NB4 (cell line): Measurements from ENCODE around the gene AP2B1.

ENCODE experiments used
- CTCF ChIP-seq: IDR thresholded peaks from one replicate; pipeline ENCODE4 v1.5.1; 2012; ENCODE audit warnings: low read depth, low read length
- MAX ChIP-seq: IDR thresholded peaks from 2 replicates; pipeline ENCODE4 v1.6.1; 2011; ENCODE audit warnings: low read depth, low read length
- MYC ChIP-seq: IDR thresholded peaks from 2 replicates; pipeline ENCODE4 v1.6.1; 2011; ENCODE audit warnings: low read depth, low read length
- POLR2A ChIP-seq: IDR thresholded peaks from 2 replicates; pipeline ENCODE4 v1.6.1; 2011; ENCODE audit warnings: mild to moderate bottlenecking; ENCODE audit not compliant: insufficient read length; ENCODE audit errors: extremely low read depth

- TF ChIP-seq CTCF (no peak), POLR2A (no peak), MYC (no peak), MAX (no peak)
These were observed 162.7 kb downstream of the AP2B1 start for GRCh38 chr17:35749560-35750412.
